Measurements from ENCODE around the gene EIF2S2.

EIF2S2 gene

DNA sequence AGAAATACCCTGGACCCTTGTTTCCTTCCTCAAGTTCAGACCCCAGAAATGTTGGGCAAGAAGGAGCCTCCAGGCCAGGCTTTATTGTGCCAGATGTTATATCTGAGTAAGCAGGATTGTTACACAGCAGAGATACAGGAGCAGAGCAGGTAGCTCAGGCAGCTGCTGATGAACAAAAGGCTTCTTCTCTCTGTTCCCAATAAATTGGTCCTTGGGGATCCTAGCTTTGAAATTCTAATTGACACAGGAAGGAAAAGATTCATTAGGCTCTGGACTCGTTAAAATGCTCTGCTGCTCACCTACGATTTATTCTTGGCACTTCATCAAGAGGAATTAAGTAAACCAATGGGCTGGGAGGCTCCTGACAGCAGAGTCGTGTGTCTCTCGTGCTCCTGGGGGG is 64.1 kb downstream of the EIF2S2 start:
- no peak overlapping the region for H3K9ac ChIP-seq (ENCODE audit: low read length)
- H3K27me3 ChIP-seq (ENCODE audit: control insufficient read depth, insufficient read depth, low read length): no peaks in the 10 kb centered on the region
- H3K4me1 ChIP-seq (ENCODE audit: control insufficient read depth, insufficient read depth, low read length): no peaks in the 10 kb centered on the region
- no peaks in the 10 kb centered on the region for H3K36me3 ChIP-seq (ENCODE audit: control insufficient read depth, insufficient read depth, low read length)
- H3K4me3 ChIP-seq (ENCODE audit: low read length): no peak overlapping the region
- no peak overlapping the region for H3K27ac ChIP-seq (ENCODE audit: low read depth, low read length)

DNA sequence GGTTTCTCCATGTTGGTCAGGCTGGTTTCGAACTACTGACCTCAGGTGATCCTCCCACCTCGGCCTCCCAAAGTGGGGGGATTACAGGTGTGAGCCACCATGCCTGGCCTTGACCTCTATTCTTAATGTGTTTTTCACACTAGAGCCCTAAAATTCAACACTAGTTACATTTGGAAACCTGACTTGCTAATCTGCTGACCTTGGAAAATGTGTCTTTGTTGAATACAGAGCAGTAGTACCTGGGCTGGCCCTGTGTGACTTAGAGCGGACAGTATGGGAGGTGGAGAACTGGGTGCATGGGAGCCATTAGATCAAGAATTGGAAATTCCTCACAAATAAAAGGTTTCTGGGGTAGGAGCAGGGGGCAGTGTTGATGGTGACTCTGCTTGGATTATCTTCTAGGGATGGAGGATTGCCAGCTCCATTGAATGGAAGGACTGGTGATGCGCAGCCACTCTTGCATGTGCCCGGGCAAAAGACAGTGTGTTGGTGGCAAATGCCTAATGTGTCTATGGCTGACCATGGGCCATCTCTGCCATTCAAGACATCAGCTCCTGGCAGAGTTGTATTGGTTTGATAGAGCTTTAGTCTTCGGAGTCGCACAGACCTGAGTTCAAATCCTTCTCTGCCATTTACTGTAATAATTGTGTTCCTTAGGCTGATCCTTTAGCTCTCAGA is 64.9 kb downstream of the EIF2S2 start:
- H3K4me3 ChIP-seq (ENCODE audit: low read length): no peak overlapping the region
- no peak overlapping the region for H3K27ac ChIP-seq (ENCODE audit: low read depth, low read length)
- H3K27me3 ChIP-seq (ENCODE audit: control insufficient read depth, insufficient read depth, low read length): no peaks in the 10 kb centered on the region
- H3K4me1 ChIP-seq (ENCODE audit: control insufficient read depth, insufficient read depth, low read length): no peaks in the 10 kb centered on the region
- no peak overlapping the region for H3K9ac ChIP-seq (ENCODE audit: low read length)
- H3K36me3 ChIP-seq (ENCODE audit: control insufficient read depth, insufficient read depth, low read length): no peaks in the 10 kb centered on the region

DNA sequence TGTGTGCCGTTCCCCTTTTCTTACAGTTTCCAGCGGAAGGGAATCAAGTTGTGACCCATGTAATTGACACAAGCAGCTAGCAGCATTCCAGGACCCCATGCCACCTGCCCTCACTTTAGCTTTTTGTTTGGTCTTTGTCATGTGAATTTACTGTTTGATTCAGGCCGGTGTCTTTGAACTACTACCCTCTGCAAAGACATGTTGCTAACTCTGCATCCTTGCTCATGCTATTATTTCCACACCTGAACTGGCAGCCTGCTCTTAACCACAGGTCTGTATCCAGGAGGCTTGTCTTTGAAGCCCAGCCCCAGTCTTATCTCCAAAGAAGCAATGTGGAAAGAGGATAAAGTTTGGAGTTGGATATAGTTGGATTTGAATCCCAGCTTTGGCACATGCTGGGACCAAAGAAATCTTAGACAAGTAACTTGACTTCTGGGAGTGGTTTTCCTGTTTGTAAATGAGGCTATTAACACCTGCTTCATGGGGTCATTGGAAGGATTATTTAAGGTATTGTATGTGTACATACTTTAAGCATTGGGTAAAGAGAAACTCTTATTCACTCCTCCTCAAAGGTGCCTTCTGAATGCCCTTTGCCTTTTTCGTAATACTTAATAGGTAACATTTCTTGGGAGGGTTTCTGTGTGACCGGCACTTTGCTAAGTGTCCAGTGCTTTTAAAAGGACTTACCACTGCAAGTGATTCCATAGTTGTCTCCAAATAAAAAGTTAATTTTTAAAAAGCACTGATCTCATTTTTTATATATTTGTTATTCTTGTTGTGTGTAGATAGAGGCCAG is 65.9 kb downstream of the EIF2S2 start:
- no peak overlapping the region for H3K27ac ChIP-seq (ENCODE audit: low read depth, low read length)
- H3K4me1 ChIP-seq (ENCODE audit: control insufficient read depth, insufficient read depth, low read length): no peaks in the 10 kb centered on the region

DNA sequence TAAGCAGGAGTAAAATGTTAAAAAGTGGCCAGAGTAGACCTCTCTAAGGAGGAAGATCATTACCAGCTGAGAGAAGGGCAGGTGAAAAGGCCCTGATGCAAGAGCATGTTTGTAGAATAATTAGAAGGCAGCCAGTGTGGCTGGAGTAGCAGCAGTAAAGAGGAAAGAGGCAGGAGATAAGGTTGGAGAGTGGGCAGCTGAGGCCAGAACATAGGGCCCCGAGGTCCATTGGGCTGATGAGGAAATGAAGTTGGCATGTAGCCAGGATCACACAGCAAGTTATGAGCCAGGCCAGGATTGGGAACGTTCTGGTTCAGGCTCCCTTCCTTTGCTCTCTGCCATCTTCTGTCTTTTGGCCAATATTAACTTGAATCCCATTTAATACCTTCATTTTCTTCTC is 66.7 kb downstream of the EIF2S2 start:
- Histone ChIP-seq H3K27me3 (ENCODE audit: control insufficient read depth, insufficient read depth, low read length) (no peaks in the 10 kb centered on the region), H3K36me3 (ENCODE audit: control insufficient read depth, insufficient read depth, low read length) (no peaks in the 10 kb centered on the region), H3K4me1 (ENCODE audit: control insufficient read depth, insufficient read depth, low read length) (peaks cover 6% of the 10 kb centered on the region), H3K27ac (ENCODE audit: low read depth, low read length) (no peak overlapping the region), H3K4me3 (ENCODE audit: low read length) (no peak overlapping the region), H3K9ac (ENCODE audit: low read length) (no peak overlapping the region)

More for the DNA sequence above, 65.9 kb downstream of the EIF2S2 start:
- H3K4me3 ChIP-seq (ENCODE audit: low read length): no peak overlapping the region
- no peaks in the 10 kb centered on the region for H3K27me3 ChIP-seq (ENCODE audit: control insufficient read depth, insufficient read depth, low read length)
- H3K9ac ChIP-seq (ENCODE audit: low read length): no peak overlapping the region
- H3K36me3 ChIP-seq (ENCODE audit: control insufficient read depth, insufficient read depth, low read length): no peaks in the 10 kb centered on the region

DNA sequence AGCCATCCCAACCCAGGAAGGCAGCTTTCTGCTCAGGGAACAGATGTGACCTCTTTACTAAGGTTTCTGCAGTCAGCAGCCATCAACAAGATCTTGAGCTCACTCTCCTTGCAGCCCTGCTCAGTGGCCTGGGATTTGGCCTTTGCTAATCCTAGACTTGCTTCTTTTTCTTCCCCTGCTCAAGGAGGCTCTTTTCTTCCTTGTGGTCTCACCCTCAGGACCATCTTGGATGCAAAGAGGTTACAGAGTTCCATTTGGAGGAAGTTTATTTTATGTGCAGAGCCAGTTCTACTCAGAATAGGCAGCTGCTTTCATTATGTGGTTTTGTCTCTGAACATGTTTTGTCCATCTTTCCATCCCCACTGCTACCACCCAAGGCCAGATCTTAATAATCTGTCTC is 69.0 kb downstream of the EIF2S2 start:
- Histone ChIP-seq H3K4me1 (ENCODE audit: control insufficient read depth, insufficient read depth, low read length) (peaks cover 8% of the 10 kb centered on the region), H3K9ac (ENCODE audit: low read length) (no peak overlapping the region), H3K36me3 (ENCODE audit: control insufficient read depth, insufficient read depth, low read length) (no peaks in the 10 kb centered on the region), H3K27ac (ENCODE audit: low read depth, low read length) (no peak overlapping the region), H3K4me3 (ENCODE audit: low read length) (no peak overlapping the region), H3K27me3 (ENCODE audit: control insufficient read depth, insufficient read depth, low read length) (no peaks in the 10 kb centered on the region)

DNA sequence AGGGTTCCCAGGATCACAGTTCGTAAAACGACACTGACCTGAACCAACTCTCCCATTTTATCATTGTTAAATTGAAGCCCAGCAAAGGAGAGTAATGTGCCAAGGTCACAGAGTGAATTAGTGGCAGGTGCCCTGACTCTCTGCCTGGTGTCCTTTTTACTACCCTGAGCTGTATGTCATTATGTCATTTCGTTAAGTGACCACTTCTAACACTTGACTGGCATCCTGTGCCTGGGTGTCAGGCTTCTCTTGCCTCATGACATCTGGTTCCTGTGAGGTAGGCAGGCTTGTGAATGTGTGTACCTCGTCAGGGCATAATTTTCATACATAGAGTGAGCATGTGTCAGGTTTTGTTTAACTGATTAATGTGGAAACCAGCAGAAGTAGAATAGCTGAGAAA is 69.8 kb downstream of the EIF2S2 start:
- peaks cover 8% of the 10 kb centered on the region for H3K4me1 ChIP-seq (ENCODE audit: control insufficient read depth, insufficient read depth, low read length)
- H3K27me3 ChIP-seq (ENCODE audit: control insufficient read depth, insufficient read depth, low read length): no peaks in the 10 kb centered on the region
- H3K9ac ChIP-seq (ENCODE audit: low read length): no peak overlapping the region
- H3K4me3 ChIP-seq (ENCODE audit: low read length): no peak overlapping the region
- H3K27ac ChIP-seq (ENCODE audit: low read depth, low read length): no peak overlapping the region
- H3K36me3 ChIP-seq (ENCODE audit: control insufficient read depth, insufficient read depth, low read length): no peaks in the 10 kb centered on the region

DNA sequence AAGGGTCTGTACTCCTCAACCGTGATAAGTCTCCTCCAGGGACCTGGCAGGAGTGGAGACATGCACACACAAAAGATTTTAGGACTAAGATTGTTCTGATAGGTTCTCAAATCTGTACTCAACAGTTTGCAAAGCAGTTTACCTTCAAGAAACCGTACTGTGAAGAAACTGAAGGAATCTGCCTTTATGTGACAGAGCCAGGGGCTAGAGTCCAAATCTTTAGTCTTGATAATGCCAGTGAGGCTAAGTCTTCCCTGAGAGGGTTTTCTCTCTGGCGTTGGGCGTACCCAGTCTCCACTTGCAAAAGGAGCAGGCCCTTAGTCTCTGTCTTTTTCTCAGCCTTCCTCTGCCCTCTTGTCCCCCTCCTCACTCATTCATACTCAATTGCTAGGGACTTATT is 70.8 kb downstream of the EIF2S2 start:
- Histone ChIP-seq H3K27me3 (ENCODE audit: control insufficient read depth, insufficient read depth, low read length) (no peaks in the 10 kb centered on the region), H3K36me3 (ENCODE audit: control insufficient read depth, insufficient read depth, low read length) (no peaks in the 10 kb centered on the region), H3K4me1 (ENCODE audit: control insufficient read depth, insufficient read depth, low read length) (peaks cover 8% of the 10 kb centered on the region), H3K27ac (ENCODE audit: low read depth, low read length) (no peak overlapping the region), H3K4me3 (ENCODE audit: low read length) (no peak overlapping the region), H3K9ac (ENCODE audit: low read length) (no peak overlapping the region)

DNA sequence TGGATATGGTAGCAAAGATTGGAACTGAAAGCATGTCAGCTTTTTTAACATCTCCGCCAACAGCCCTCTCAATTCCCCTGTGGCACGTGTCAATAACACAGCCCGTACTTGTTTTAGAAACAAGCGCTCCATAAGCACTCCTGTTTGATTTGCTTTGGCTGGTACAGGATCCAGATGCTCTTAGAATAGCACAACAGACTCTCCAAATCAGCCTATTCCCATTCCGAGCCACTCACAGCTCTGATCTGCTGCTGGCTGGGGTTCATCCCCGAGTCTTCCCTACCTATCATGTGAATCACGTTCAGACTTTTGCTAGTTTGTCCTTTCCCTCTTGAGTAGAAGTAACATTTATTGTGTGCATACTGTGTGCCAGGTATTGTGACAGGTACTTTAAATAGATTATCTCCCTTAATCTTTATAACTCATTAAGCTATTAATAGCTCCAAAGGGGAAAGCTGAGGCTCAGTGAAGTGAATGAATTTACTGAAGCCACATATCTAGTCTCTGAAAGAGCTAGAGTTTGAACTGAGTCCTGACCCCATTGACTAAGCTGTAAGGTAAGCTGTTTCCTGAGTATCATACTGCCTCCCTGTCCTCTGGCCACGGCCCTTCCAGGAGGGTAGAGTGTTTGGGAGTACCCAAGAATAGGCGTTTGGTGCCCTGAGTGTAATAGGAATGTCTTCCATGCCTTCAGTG is 71.6 kb downstream of the EIF2S2 start:
- Histone ChIP-seq H3K4me1 (ENCODE audit: control insufficient read depth, insufficient read depth, low read length) (peaks cover 8% of the 10 kb centered on the region), H3K36me3 (ENCODE audit: control insufficient read depth, insufficient read depth, low read length) (no peaks in the 10 kb centered on the region), H3K9ac (ENCODE audit: low read length) (no peak overlapping the region), H3K4me3 (ENCODE audit: low read length) (no peak overlapping the region), H3K27ac (ENCODE audit: low read depth, low read length) (no peak overlapping the region), H3K27me3 (ENCODE audit: control insufficient read depth, insufficient read depth, low read length) (no peaks in the 10 kb centered on the region)
